Left renal cortex interstitium (tissue), 4 donors: ENCODE results near the gene FSTL5. TPM values are rescaled to one million over a fixed set of nuclear protein-coding genes. Genes with fewer than 3 reads are reported as not detected.
A peak's percentile ranks its signal among the peaks of the same experiment; 100 is the strongest.
"Not testable (repeated sequence)": the region's sequence is repeated elsewhere in the genome, so short reads cannot be mapped to it uniquely, and the experiment has no call there.

Experiments used
- DNase-seq, 4 donors: peaks; one replicate each; pipeline ENCODE4 v3.0.0-alpha.2; 2013; ENCODE audit warnings: low read depth in 4 of 4, low spot score in 2 of 4, missing footprints in 1 of 4
- polyA plus RNA-seq, 4 donors: library from polyadenylated mRNA; unstranded; fragments of 120-200 nt; gene quantifications; one replicate each; pipeline ENCODE4 v1.2.1, GENCODE V29; 2013; ENCODE audit not compliant: insufficient read length in 4 of 4

Gene FSTL5
- polyA plus RNA-seq = 1 to 10 TPM; 2.2 to 3.5 (median 2.6) TPM

GRCh38 chr4:162163892-162164759, at the start of gene FSTL5:
Gene FSTL5, minus strand, starts transcription at chr4:162164000. Its CDS starts 52,604 bp downstream, at chr4:162111396.
- peak; percentile 45 to 69 (median 54) for DNase-seq

GRCh38 chr4:162209706-162210105, 45.9 kb upstream of the FSTL5 start:
- no peak for DNase-seq

- DNase-seq = not testable (repeated sequence)
Observed at GRCh38 chr4:162203478-162203877, 39.7 kb upstream of the FSTL5 start.

- DNase-seq = no peak
Observed at GRCh38 chr4:162201673-162202072, 37.9 kb upstream of the FSTL5 start.

GRCh38 chr4:162170509-162170908, 6.7 kb upstream of the FSTL5 start:
- DNase-seq = no peak

GRCh38 chr4:162164906-162165510, 1.2 kb upstream of the FSTL5 start:
- DNase-seq = no peak

GRCh38 chr4:162162672-162163071, 1.1 kb downstream of the FSTL5 start:
- no peak for DNase-seq

- no peak for DNase-seq
Observed at GRCh38 chr4:162157241-162157640, 6.6 kb downstream of the FSTL5 start.

GRCh38 chr4:162154862-162155540, 8.8 kb downstream of the FSTL5 start:
- no peak for DNase-seq

GRCh38 chr4:162151850-162152249, 11.9 kb downstream of the FSTL5 start:
- no peak for DNase-seq

- DNase-seq = no peak
Observed at GRCh38 chr4:162151386-162151785, 12.4 kb downstream of the FSTL5 start.

- no peak for DNase-seq
Observed at GRCh38 chr4:162149644-162150043, 14.2 kb downstream of the FSTL5 start.

- no peak for DNase-seq
Observed at GRCh38 chr4:162140051-162140683, 23.6 kb downstream of the FSTL5 start.

GRCh38 chr4:162139412-162139811, 24.4 kb downstream of the FSTL5 start:
- DNase-seq = no peak

- DNase-seq = no peak
Observed at GRCh38 chr4:162131256-162131655, 32.5 kb downstream of the FSTL5 start.

- no peak for DNase-seq
Observed at GRCh38 chr4:162126729-162127128, 37.1 kb downstream of the FSTL5 start.

- no peak for DNase-seq
Observed at GRCh38 chr4:162117051-162117450, 46.7 kb downstream of the FSTL5 start.

- DNase-seq = no peak
Observed at GRCh38 chr4:162116095-162116779, 47.6 kb downstream of the FSTL5 start.

- DNase-seq = no peak
Observed at GRCh38 chr4:162115333-162115732, 48.5 kb downstream of the FSTL5 start.

- DNase-seq = no peak
Observed at GRCh38 chr4:162111078-162111477, 52.7 kb downstream of the FSTL5 start.
